ENCODE measurements around the gene TXNDC2.
"Not testable (repeated sequence)": the region's sequence is repeated elsewhere in the genome, so short reads cannot be mapped to it uniquely, and the experiment has no call there.

TXNDC2 gene

GRCh38 chr18:9887992-9888391, 2.2 kb downstream of the TXNDC2 start:
- no peak for DNase-seq

- DNase-seq, result no peak
These were observed 4.4 kb downstream of the TXNDC2 start for GRCh38 chr18:9890196-9890595.

- no peak for DNase-seq
These were observed 5.2 kb downstream of the TXNDC2 start for GRCh38 chr18:9890957-9891356.

GRCh38 chr18:9891515-9891914, 5.7 kb downstream of the TXNDC2 start:
- not testable (repeated sequence) for DNase-seq

GRCh38 chr18:9894454-9895068, 8.8 kb downstream of the TXNDC2 start:
- no peak for DNase-seq

- no peak for DNase-seq
These were observed 11.4 kb downstream of the TXNDC2 start for GRCh38 chr18:9897129-9897528.

- DNase-seq, result not testable (repeated sequence)
These were observed 12.1 kb downstream of the TXNDC2 start for GRCh38 chr18:9897787-9898291.

- DNase-seq, result peak; percentile 53
These were observed 13.2 kb downstream of the TXNDC2 start for GRCh38 chr18:9898792-9899549.

GRCh38 chr18:9899550-9899930, 13.8 kb downstream of the TXNDC2 start:
- DNase-seq, result not testable (repeated sequence)

- DNase-seq, result no peak
These were observed 14.9 kb downstream of the TXNDC2 start for GRCh38 chr18:9900699-9901098.

GRCh38 chr18:9901377-9901776, 15.6 kb downstream of the TXNDC2 start:
- peak; percentile 77 for DNase-seq

- not testable (repeated sequence) for DNase-seq
These were observed 16.5 kb downstream of the TXNDC2 start for GRCh38 chr18:9902264-9902663.

GRCh38 chr18:9902832-9903231, 17.1 kb downstream of the TXNDC2 start:
- peak; percentile 53 for DNase-seq

GRCh38 chr18:9905401-9905922, 19.7 kb downstream of the TXNDC2 start:
- DNase-seq, result peak; percentile 91

- no peak for DNase-seq
These were observed 20.7 kb downstream of the TXNDC2 start for GRCh38 chr18:9906481-9906880.

- peak; percentile 78 for DNase-seq
These were observed 22.1 kb downstream of the TXNDC2 start for GRCh38 chr18:9907867-9908266.

- no peak for DNase-seq
These were observed 24.3 kb downstream of the TXNDC2 start for GRCh38 chr18:9910071-9910470.

- no peak for DNase-seq
These were observed 24.9 kb downstream of the TXNDC2 start for GRCh38 chr18:9910661-9911060.

GRCh38 chr18:9911226-9911625, 25.5 kb downstream of the TXNDC2 start:
- DNase-seq, result no peak

GRCh38 chr18:9912285-9912684, 26.5 kb downstream of the TXNDC2 start:
- DNase-seq, result not testable (repeated sequence)

- peak; percentile 89 for DNase-seq
These were observed 27.4 kb downstream of the TXNDC2 start for GRCh38 chr18:9913151-9913525.

GRCh38 chr18:9913526-9914333, 28.0 kb downstream of the TXNDC2 start, which contains the start of gene VAPA:
VAPA (plus strand) TSS chr18:9914016; CDS start chr18:9914257, 241 bp downstream.
- peak; percentile 100 for DNase-seq

- DNase-seq, result peak; percentile 93
These were observed 28.5 kb downstream of the TXNDC2 start for GRCh38 chr18:9914334-9914583.

Data from NCI-H69 (cell line).